Parietal lobe (tissue), 1 donor: ENCODE measurements around the gene RXRG. TPM values are rescaled to one million over a fixed set of nuclear protein-coding genes. Genes with fewer than 3 reads are reported as not detected.

Experiments used
- total RNA-seq: library from RNA; depleted of rRNA; stranded (reverse); fragments of >200 nt; gene quantifications from one replicate; pipeline ENCODE4 v1.2.3, GENCODE V29; 2014

RXRG gene
- total RNA-seq, result 5.3 TPM

DNA sequence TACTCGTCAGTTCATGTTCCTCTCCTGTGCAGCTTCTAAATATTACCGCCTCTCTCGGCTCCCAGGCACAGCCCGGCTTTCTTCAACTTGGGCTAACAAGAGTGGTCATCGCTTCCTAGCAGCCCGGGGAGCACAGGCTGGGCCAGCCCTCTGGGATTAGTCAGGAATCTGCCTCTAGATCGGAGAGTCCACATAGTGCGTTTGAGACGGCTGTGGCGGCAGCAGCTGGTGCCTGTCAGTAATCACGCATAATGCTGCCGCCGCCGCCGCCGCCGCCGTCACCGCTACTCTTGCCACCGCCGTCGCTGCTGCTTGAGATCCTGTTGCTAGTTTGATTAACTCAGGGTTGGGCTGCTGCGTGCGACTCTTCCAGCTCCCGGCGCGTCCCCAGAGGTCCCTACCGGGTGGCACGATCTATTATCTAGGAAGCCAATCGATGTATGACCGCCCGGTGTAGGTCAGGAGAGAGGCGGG lies at the start of gene RXRG:
Gene RXRG (minus strand): TSS at position 230 of the 474 bp plus-strand sequence. CDS start 233 bp downstream, outside the sequence.

DNA sequence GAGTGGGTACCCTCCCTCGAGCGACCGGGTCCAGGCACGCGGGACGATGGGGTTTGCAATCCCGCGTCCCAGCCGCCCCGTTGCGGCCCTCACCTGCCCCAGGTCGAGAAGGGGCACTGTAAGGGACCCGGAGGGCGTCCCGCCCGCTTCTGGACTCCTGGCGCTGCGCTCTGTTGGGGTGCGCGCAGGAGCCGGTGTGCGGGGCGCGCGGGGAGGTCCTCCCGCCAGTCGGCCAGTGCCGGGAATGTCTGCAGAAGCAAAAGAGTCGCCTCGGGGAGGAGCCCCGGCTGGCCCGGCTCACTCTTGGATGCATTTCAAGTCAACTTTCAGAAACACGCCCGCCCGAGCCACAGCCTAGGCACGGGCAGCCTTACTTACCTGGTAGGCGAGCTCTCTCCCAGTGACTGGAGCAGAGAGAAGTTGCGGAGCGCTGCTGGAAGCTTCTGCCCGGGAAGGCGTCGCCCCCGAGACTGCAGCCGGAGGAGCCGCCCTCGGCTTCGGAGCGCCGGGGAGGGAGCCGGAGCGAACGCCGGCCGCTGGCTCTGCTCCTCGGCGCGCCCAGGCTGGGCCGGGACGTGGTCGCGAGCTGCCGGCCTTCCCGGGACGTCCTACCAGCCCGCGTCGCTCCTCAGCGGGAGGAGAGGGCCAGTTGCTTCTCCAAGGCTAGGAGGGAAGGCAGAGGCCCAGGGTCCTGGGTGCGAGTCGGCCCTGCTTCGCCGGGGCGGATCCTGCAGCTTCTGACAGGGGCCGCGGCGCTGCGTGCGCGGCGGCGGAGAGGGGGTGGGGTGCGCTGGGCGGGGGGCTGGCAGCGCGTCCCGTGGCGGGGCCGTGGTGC lies 88.7 kb downstream of the RXRG start, which contains the start of gene LMX1A:
Gene LMX1A (minus strand): TSS at position 739 of the 835 bp plus-strand sequence. CDS start 1,156 bp downstream, outside the sequence.

Other genes starting within 250 kb of the RXRG start
- gene LMX1A, start 88.4 kb downstream of the RXRG start, total RNA-seq, result 0.31 TPM
- not detected for gene LRRC52, start 98.9 kb upstream of the RXRG start, total RNA-seq
- gene MGST3, start 186.1 kb upstream of the RXRG start, total RNA-seq, result 198 TPM